22Rv1 (cell line): ENCODE data around the gene SPN.
"Not testable (repeated sequence)": the region's sequence is repeated elsewhere in the genome, so short reads cannot be mapped to it uniquely, and the experiment has no call there.

Experiments used
- ZFX ChIP-seq: fragments of 450-650 bp; IDR thresholded peaks from 2 replicates; pipeline ENCODE4 v1.6.1; 2017; ENCODE audit warnings: antibody characterized with exemption, borderline replicate concordance
- TF ChIP-seq, protein P1 (sequence below): fragments of 450-650 bp; IDR thresholded peaks from 2 replicates; pipeline ENCODE4 v1.5.1; 2017; ENCODE audit warnings: mild to moderate bottlenecking

DNA sequence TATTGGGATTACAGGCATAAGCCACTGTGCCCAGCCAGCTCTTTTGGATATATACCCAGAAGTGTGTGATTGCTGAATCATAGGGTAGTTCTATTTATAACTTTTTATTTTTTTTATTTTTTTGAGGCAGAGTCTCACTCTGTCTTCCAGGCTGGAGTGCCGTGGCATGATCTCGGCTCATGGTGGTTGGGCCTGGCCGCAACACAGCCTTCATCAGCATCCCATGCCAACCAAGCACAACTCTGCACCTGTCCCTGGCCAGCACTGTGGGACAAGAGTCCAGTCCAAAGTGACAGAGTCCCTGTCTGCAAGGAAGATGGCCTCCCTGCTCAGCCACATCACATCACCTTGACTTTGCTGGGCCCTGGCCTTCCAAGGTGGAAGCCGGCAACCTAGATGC lies 37.9 kb upstream of the SPN start:
- TF ChIP-seq, protein P1, sequence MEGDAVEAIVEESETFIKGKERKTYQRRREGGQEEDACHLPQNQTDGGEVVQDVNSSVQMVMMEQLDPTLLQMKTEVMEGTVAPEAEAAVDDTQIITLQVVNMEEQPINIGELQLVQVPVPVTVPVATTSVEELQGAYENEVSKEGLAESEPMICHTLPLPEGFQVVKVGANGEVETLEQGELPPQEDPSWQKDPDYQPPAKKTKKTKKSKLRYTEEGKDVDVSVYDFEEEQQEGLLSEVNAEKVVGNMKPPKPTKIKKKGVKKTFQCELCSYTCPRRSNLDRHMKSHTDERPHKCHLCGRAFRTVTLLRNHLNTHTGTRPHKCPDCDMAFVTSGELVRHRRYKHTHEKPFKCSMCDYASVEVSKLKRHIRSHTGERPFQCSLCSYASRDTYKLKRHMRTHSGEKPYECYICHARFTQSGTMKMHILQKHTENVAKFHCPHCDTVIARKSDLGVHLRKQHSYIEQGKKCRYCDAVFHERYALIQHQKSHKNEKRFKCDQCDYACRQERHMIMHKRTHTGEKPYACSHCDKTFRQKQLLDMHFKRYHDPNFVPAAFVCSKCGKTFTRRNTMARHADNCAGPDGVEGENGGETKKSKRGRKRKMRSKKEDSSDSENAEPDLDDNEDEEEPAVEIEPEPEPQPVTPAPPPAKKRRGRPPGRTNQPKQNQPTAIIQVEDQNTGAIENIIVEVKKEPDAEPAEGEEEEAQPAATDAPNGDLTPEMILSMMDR, result not testable (repeated sequence)
- not testable (repeated sequence) for TF ChIP-seq ZFX
